ENCODE measurements around the gene PDE8B.

The PDE8B gene

DNA sequence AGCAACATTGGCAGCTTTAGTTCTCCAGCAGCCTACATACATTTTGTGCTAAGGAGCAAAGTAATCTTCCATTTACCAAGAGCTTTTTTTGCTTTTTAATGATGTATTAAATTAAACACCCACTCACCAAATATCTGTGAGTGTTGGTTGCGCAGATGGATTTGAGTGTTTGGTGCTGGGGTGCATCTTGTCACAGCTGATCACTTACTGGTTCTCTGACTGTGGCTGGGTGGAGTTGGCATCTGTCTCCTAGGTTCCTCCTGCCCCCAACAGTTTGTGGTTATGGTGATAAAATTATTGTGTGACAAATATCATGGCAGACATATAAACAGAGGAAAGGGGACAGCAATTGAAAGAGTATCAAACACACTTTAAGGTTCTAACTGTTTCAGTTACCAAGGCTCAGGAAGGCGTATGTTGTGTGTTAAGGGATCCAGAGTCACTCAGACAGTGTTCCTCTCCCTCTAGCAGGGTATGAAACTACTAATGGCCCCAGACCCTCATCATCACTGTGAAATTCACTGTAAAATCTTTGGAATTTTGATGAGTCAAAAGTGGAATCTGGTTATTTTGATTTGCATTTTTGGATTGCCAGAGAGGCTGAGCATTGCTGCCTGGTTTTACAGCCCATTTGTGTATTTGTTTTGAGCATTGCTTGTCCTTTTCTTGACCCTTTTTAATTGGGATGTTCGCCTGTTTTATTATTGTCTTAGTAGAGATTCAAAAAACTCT lies 81.7 kb downstream of the PDE8B start:
- no peak for DNase-seq

DNA sequence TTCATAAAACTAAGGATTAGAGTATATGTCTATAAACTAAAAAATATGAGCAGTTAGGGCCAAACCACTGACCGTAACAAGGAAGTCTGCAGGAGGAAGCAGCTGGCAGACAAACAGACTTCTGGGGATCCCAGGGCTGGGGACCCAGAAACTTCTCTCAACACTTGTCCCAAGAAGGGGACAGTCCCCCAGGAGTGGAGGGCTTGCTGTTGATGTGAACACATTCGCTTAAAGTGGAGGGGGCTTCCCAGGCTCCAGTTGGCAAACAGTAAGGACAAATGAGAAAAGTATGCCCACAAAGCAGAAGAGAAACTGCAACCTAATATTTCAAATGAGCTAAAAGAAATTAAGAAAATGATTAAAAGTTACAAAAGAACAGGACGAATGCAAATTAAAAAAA lies 83.7 kb downstream of the PDE8B start:
- DNase-seq: no peak

DNA sequence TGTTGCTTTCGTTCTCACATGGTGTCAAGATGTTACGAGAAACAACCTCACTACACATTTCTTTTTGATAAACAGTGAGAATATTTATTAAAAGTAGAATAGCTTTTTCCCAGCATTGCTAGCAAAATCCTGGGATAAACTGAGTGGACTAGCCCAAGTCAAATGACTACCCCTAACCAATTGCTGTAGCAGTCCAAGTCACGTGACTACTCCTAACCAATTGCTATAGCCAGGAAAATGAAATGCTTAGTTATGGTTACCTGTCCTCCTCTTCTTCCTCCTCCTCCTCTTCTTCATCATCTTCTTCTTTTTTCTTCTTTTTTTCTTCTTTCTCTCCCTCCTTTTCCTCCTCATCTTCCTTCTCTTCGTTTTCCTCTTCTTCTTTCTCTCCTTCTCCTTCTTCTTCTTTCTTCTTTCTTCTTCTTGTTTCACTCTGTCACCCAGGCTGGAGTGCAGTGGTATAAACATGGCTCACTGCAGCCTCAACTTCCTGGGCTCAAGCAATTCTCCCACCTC lies 85.4 kb downstream of the PDE8B start:
- no peak for DNase-seq

DNA sequence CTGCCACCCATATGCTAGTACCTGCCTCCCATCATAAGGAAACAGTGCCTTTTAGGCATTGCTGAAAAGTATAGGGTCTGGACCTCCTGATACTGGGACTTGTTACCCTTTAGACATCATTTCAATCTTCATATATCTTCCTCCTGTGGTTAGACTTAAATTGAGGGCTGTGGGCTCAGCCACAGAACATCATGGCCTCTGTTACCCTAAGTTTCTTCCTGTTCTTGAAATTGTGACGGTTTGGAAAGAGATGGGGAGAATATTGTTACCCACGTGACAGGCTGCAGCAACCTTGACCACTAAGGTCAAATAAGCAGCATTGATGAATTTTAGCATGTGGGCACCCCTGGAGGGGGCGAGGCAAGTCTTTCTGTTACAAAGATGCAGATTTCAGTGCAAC lies 87.7 kb downstream of the PDE8B start:
- DNase-seq: no peak

DNA sequence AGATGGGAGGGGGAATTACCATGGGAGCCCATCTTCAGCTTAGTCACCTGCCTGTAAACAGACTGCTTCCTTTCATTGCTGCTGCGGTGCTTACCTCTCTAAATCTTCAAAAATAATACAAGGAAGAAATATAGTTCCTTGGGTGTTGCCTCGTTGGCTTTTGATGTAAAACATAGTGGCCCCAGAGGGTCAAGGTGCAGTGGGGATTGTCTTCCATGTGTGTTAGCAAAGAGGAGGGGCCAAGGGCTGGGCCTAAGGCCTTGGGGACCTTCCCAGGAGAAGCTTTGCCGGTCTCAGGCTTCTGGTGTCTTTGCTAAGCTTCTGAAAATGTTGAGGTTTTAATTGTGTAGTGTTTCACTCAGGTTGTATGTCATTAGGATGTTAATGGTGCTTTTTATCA lies 90.0 kb downstream of the PDE8B start:
- DNase-seq: no peak

DNA sequence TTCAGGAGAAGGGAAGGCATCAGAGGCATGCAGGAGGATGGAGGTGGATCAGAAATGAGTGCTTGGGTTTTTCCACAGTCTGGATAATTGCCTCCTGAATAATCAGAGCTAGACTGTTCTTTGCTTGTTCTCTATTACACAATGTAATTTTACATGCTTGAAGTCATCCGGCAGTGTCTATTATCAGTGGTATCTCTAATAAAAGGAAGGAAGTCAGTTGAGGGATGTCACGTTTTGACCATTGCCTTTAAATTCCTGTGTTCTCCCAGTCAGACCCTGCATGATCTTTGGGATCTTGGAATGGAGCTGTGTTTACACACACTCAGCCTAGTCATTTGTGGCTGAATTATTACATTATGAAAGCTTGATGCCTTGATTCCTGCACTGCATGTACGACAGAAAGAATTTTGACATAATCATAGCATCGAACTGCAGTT lies 91.0 kb downstream of the PDE8B start:
- DNase-seq: no peak

DNA sequence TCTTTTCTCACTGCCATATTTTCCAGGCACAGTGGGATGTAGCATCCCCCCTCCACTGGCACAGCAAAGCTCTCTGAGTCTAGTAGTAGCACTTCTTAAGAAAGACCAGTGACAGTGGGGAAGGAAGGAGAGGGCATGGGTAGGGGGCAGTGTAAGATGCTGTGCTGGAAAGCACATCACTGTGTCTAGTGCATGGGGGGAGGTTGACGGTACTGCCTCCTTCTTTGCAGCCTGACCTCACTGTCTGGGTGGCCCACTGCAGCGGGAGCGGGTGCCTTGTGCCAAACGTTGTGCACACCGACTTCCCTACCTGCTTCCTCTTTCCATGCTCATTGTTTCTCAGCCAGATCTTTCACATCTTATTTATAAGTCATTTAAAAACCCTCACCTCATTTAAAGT lies 91.8 kb downstream of the PDE8B start:
- no peak for DNase-seq

DNA sequence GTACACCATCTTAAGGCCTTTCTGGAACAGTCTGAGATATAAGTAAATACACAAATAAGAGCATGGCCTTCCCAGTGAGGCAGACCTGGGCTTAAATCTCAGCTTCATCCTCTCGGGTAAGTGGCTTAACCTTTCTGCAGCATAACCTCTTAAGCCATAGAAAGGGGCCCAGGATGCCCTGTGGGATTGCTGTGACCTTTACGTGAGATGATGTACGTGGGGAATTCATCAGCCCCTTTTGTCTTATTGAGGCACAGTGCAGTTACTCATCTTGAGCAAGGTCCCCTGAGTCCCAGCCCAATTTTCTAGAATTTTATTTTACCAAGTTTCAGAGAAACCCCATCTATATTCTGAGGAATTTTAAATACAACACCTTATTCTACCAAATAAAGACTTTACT lies 92.2 kb downstream of the PDE8B start:
- DNase-seq: no peak

DNA sequence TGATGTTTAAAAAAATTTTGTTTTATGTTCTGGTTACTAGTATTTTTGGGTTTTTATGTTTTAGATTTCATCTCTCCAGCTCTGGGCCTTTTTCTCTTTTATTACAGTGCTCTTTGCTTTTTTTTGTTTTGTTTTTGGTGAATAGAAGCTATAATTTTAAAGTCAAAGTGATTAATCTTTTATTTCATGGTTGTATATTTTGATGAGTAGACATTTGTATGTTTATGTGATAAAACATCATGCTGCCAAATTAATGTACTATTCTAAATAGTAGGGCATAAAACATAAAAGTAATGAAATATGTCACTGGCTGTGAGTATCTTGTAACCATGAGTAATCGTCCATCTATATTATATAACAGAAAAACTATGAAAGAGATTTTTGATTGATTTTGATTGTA lies 93.9 kb downstream of the PDE8B start:
- DNase-seq: no peak

DNA sequence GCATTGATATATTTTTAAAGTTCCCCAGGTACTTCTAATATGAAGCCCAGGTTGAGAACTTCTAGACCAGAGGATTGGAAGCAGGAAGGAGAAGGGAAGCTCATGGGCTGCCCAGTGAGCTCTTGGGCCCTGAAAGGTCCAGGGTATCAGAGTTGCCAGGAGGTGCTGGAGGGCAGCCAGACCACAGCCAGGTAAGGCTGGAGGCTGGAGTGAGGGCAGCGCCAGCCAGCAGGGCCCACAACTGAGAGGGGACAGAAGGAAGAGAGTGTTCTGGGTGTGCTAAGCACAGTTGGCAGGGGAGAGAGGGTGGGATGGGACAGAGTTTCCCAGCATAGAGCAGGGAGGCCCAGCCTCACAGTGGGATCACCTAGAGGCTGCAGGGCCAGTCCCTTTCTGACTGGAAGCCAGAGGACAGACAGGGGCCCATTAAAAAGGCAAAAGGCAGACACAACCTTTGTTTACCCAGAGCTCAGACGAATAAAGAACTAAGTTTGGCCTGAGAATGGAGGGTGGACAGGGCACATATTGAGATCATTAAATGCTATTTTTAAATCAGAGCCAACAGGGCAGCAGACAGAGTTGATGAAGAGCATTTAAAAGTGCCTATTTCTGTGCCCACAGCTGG lies 94.9 kb downstream of the PDE8B start:
- no peak for DNase-seq

DNA sequence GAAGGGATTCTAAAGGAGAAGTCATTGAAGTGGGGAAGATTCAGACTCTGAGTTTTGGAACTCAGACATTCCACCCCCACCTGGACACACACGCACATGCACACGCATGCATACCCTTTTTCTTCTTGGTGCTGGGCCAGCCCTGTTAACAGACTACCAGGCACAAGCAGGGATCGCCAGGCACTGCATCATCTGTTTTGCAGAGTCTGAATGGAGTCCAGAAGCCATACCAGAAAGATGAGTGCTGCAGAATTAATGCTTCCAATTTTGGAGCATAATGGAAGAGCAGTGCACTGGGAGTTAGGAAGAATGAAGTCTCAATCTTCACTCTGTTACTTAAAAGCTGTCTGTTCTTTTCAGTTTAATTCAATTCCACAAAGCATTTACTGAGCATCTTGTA lies 95.5 kb downstream of the PDE8B start:
- no peak for DNase-seq

DNA sequence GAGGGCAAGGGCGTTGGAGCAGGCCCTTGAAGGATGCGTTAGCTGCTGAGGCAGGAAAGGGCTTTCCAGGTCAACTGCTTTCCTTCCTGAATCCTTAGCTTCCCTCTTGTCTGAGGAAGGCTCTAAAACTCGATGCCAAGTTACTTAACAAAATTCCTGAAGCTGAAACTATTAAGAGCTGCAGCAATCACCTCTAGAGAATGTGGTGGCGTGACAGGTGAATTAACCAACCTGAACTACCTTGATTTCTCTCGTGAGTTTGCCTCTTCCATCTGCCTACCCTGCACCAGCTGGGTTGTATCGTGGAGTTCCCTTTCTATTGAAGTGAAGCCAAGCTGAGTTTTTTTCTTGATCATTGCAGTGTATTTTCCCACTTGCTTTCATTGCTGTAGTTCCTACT lies 96.1 kb downstream of the PDE8B start:
- DNase-seq: no peak

DNA sequence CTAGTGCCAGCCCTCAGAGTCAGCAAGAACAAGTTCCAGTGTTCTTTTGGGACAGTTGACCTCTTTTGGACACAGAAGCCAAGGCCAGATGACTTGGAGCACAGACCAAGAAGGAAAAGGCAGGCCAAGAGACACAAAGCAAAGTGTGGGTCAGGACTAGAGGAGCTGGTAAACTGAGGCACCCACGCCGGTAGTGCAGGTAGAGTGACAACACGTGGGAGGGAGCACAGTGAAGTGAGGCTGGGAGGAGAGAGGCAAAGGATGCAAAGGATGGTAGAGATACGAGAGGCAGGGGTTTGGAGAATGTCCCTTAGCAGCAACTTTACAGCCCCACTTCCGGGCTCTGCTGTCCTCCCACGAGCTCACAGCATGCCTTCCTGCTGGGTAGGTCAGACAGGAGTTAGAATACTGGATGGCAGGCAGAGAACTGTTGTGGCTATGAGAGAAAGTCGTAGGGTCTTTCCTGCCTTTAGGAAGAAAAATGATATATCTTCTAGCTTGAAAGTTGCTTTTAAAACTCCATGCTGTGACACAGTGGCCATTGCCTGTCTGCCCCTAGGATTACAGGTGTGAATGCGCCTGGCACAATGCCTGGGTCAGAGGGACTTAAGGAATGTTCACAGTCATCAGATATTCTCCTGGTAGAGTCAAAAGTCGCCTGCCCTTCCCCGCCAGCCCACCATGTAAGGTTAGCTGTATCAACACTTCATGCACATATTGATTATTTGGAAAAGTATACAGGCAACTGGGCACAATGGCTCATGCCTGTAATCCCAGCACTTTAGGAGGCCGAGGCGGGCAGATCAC lies 97.9 kb downstream of the PDE8B start:
- DNase-seq: no peak

DNA sequence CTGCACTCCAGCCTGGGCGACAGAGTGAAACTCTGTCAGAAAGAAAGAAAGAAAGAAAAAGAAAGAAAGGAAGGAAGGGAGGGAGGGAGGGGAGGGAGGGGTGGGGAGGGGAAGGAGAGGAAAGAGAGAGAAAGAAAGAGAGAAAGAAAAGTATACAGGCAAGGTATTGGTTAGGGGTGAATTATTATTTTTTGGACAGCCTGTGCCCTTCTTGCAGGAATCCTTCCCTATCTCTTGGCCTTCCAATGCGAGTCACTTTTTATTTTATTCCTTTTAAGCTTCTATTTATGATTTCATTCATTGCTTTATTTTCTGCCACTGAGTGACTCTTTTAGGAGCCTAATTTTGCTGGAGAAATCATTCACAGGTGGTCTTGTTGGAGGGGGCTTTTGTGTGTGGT lies 98.7 kb downstream of the PDE8B start:
- no peak for DNase-seq

DNA sequence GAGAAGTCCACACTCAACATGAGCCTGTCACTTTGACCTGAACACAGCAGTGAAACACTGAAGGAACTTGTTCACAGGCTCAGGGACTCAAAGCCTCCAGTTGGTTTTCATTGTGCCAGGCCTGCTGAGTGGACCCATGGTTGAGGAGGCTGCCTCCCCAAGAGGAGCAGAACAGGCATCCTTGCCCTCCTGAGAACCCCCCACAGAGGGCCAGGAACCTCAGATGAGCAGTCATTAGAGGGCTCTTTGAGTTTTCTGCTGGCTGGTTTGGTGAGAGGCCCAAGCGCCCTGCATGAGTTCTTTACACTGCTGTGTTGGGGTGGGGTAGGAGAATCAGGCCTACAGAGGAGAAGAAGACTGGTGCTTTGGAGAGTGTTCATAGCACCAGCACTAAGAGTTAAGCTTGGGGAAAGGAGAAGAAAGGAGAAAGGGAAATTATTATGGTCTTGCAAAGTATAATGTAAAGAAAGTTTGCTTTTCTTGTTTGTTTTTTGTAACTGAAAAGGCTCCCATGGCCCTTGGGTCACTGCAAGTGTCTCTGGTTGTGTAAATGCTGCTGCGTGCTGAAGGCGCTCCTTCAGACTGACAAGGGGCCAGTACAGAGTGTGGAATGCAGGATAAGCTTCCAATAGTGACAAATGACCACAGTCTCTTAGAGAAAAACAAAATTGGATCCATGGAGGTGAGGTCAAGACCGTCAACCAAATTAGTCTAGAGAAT lies 100.2 kb downstream of the PDE8B start:
- DNase-seq: no peak

DNA sequence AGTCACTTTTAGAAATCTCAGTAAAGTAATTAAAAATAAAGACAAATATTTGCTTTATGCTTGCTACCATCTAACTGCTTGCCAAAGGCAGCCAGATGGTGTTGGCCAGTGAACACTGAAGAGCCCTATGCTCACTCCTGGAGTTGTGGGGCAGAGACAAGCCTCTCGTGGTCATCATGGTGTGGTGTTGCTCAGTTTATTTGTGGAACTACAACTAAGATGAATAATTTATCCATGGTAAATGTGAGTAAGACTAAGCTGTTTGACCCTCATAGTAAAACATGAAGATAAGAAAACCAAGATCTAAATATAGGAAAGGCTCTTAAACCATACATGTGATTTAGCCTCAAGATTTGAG lies 100.7 kb downstream of the PDE8B start:
- DNase-seq: no peak

DNA sequence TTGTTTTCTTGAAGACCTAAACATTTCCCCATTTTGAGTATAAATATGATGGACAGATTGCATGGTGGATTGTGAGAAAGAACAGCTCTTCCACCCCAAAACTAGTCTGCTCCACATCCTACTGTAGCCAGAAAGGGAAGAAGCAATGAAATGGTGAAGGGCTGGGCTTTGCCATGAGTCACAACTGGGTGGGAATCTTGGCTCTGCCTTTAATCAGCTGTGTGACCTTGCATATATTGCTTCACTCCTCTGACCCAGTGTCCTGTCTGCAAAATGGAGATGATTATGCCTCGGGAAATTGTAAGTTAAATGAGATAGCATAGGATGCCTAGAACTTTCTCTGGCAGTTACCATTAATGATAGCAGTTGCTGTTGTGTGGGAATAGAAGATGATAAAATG lies 101.9 kb downstream of the PDE8B start:
- DNase-seq: no peak

DNA sequence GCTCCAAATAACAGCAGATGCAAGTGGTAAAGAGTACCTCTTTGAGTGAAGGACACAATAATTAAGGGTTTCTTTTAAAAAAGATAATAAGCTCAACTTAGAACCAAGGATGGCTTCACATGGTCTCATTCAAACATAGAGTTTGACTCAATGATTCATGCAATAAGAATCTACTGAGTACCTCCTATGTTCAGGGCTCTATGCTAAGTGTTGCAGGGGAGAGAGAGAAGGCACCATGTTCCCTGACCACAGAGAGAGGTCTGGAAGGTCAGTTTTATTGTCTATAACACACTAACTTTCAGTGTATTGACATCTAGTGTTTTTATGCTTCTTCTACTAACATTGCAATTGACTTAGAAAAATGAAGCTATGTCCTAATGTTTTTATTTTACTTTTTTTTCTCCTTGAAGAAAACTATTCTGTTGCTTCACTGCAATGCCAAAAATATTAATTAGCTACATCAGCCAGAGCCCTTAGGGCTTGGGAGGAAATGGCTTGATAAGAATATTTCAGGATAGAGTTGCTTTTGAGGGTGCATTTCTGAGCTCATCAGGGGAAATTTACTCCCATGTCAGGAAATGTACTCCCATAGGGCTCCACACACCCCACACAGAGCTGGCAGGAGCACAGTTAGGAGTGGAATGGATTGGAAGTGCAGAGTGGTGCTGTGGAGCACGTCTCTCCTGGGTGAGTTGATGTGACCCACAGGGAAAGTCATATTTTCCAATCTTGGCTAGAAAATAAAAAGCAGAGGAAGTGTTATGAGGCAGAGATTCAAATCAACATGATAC lies 106.6 kb downstream of the PDE8B start:
- DNase-seq: no peak

DNA sequence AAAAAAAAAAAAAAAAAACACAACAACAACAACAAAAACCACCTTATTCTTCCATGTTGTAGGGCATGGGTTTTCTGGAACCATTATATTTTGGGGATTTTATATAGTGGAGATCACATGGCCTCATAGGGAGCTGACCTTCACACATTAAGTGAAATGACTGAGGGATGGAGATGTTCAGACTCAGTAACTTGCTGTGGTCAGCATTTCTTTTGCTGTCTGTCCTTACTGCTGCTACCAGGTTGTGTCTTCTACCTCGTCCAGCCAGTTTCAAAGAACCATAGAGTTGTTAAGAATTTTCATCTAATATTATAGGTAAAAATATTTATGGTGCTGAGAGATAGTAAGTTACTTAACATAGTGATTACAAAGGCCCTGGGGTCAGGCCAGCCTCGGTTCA lies 107.6 kb downstream of the PDE8B start:
- no peak for DNase-seq

DNA sequence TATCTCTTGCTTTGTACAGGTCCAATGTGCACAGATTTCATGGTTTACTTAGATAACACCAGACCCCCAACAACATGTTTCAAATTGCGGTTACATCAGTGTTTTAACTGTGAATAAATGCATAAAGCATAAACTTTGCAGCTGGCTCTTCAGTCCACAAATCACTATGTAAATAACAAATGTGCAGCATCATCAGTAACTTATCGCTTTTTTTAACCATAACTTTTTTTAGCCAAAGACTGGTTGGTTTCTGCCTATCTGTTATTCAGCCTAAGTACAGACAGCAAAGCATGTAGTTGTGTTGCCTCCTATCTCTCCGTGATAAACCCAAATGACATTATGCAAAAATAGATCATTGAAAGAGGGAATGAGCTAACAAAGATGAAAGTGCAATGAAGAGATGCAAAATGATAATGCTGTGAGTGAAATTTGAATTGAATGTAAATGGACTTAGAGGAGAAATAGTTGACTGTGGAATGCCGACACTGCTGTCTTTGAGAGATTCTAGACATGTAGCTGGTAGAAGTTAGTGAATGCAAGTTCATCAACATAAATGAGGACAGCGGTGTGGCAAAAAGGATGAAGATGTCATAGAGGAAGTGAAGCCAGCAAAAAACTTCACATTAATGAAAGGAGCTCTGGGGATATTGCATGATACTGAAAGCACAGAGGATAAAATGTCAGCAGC lies 108.8 kb downstream of the PDE8B start:
- DNase-seq: no peak

DNA sequence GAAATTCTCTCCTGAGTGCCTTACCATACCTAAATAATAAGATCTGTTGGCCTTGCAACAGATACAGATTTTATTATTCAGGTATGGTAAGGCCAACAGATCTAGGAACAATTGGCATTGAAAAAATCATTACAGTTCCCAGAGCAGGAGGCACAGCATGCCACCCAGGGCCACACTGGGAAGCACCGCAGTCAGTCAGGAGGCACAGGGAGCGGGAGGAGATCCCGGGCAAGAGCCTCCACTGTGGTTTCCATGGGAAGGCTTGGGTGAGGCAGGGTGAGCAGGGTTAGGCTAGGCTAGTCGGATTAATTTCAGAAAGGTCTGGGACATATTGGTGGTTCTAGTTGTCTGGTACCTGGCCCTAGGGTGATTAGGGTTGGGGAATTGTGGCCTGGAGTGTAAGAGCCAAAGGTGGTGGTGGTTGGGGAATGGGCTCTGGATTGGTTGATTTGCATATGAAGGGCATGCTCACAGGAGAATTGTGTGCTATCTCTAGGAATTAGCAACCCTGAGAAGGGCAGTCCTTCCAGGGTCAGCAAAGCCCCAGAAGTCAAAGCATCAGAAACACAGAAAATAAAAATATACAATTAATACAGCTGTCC lies 111.4 kb downstream of the PDE8B start:
- DNase-seq: no peak
